ENCODE results near the gene GJD2. TPM values are rescaled to one million over a fixed set of nuclear protein-coding genes. Genes with fewer than 3 reads are reported as not detected.

The GJD2 gene
- polyA plus RNA-seq, 1 of the 3 experiments (the other 2 are of a cell fraction) = not detected

- H3K4me2 ChIP-seq = no peak overlapping the region
- H2AFZ ChIP-seq (ENCODE audit: low read depth) = no peak overlapping the region
- no peaks in the 10 kb centered on the region for H3K36me3 ChIP-seq (replicated peaks in 1 of 2; ENCODE audit: control insufficient read depth in 1 of 2, insufficient read depth in 2 of 2, low read length in 1 of 2)
- no peak for DNase-seq
- no peaks in the 10 kb centered on the region for H3K9me2 ChIP-seq
- H4K20me1 ChIP-seq (ENCODE audit: insufficient read depth) = no peaks in the 10 kb centered on the region
- H3K4me3 ChIP-seq (ENCODE audit: low read depth in 2 of 2, low read length in 1 of 2) = no peak overlapping the region
- TF ChIP-seq GABPA (IDR thresholded peaks at IDR 0.05; ENCODE audit: low read depth) (no peak), USF2 (IDR thresholded peaks at IDR 0.05; ENCODE audit: borderline replicate concordance, low read depth, low read length) (no peak), PBX3 (IDR thresholded peaks at IDR 0.05) (no peak), TCF12 (IDR thresholded peaks at IDR 0.05) (no peak)
- H3K9ac ChIP-seq = no peak overlapping the region
- peaks cover 7 to 13% of the 10 kb centered on the region in 2 experiments for H3K4me1 ChIP-seq (ENCODE audit: control insufficient read depth in 1 of 2, insufficient read depth in 2 of 2, low read depth in 1 of 2, low read length in 1 of 2)
- CTCF ChIA-PET = interaction anchor here (1.2 kb wide), 1 partner anchor 19 kb away, joined by 4 read pairs; no protein-coding TSS in a partner anchor
- H3F3A ChIP-seq (replicated peaks; ENCODE audit: insufficient read depth) = no peaks in the 10 kb centered on the region
- H3K27me3 ChIP-seq (ENCODE audit: insufficient read depth) = no peaks in the 10 kb centered on the region
- H3K27ac ChIP-seq (ENCODE audit: low read depth in 2 of 2, low read length in 1 of 2) = no peak overlapping the region
- 92% methylated on average over 7 of the region's 7 CpGs for WGBS (ENCODE audit: low lambda C conversion rate)
- POLR2A ChIA-PET = no interaction called here
- no peaks in the 10 kb centered on the region for H3K79me2 ChIP-seq (ENCODE audit: insufficient read depth)
- 0 out of 2 replicates have a peak, but pooled peaks cover 3% of the 10 kb centered on the region for H3K9me3 ChIP-seq
Measured at GRCh38 chr15:34802803-34803750, 48.3 kb upstream of the GJD2 start.

DNA sequence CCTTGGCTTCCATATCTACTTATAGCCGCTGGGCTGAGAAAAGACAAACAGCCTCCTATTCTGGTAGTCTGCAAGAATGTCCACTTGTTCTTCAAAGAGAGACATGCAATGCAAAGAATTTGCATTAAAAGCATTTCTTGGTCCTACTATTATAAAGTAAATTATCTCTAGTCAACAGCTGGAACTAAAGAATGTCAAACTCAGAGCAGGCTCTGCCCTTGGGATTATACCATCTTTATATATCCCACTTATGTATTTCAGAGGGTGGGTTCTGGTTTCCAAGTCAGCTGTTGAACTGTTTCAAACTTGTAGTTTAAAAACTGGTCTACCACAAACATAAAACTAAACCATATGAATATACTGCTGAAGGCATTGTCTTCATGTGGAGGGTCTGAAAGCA lies 47.6 kb upstream of the GJD2 start:
- H3K4me1 ChIP-seq (ENCODE audit: control insufficient read depth in 1 of 2, insufficient read depth in 2 of 2, low read depth in 1 of 2, low read length in 1 of 2) = peaks cover 7 to 13% of the 10 kb centered on the region in 2 experiments
- 0 out of 2 replicates have a peak, but pooled peaks cover 3% of the 10 kb centered on the region for H3K9me3 ChIP-seq
- no peak overlapping the region for H3K9ac ChIP-seq
- POLR2A ChIA-PET = no interaction called here
- no peak overlapping the region for H3K27ac ChIP-seq (ENCODE audit: low read depth in 2 of 2, low read length in 1 of 2)
- H3K27me3 ChIP-seq (ENCODE audit: insufficient read depth) = no peaks in the 10 kb centered on the region
- H4K20me1 ChIP-seq (ENCODE audit: insufficient read depth) = no peaks in the 10 kb centered on the region
- no peaks in the 10 kb centered on the region for H3K9me2 ChIP-seq
- H3K36me3 ChIP-seq (replicated peaks in 1 of 2; ENCODE audit: control insufficient read depth in 1 of 2, insufficient read depth in 2 of 2, low read length in 1 of 2) = no peaks in the 10 kb centered on the region
- TF ChIP-seq TCF12 (IDR thresholded peaks at IDR 0.05) = no peak
- WGBS (ENCODE audit: low lambda C conversion rate) = 96% methylated on average over 1 of the region's 1 CpG
- H3K79me2 ChIP-seq (ENCODE audit: insufficient read depth) = no peaks in the 10 kb centered on the region
- no peaks in the 10 kb centered on the region for H3F3A ChIP-seq (replicated peaks; ENCODE audit: insufficient read depth)
- no peak overlapping the region for H3K4me2 ChIP-seq
- CTCF ChIA-PET = interaction anchor here (0.6 to 1.2 kb wide), 2 partner anchors 20 to 117 kb away, joined by 3 to 4 read pairs; no protein-coding TSS in a partner anchor
- H3K4me3 ChIP-seq (ENCODE audit: low read depth in 2 of 2, low read length in 1 of 2) = no peak overlapping the region
- no peak for DNase-seq
- no peak overlapping the region for H2AFZ ChIP-seq (ENCODE audit: low read depth)
